H1 (cell line): ENCODE data around the gene DNAJC2. TPM values are rescaled to one million over a fixed set of nuclear protein-coding genes. Genes with fewer than 3 reads are reported as not detected.

Experiments used
- CTCF ChIA-PET: fragments of 300-600 bp; sonication (Branson Sonifier 250); formaldehyde crosslinking; loops from one replicate; lab custom pipeline; 2021; ENCODE audit not compliant: partially characterized antibody; lab: Charles Lee
- POLR2A ChIA-PET: fragments of 300-600 bp; sonication (Branson Sonifier 250); formaldehyde crosslinking; loops from one replicate; lab custom pipeline; 2021; ENCODE audit warnings: inconsistent platforms; ENCODE audit not compliant: partially characterized antibody; lab: Charles Lee
- DNase-seq, 2 experiments: peaks; one replicate each; pipeline versions ENCODE4 v3.0.0 to v3.0.0-alpha.2; 2010 to 2022; ENCODE audit warnings: low spot score in 2 of 2, low read depth in 1 of 2, mixed read lengths in 1 of 2
- FAIRE-seq: peaks from 2 replicates; lab custom pipeline; 2011; peaks lifted over from hg19 to GRCh38; lab: Jason Lieb, UNC
- H2AFZ ChIP-seq: 2 replicates; pipeline ENCODE4 v1.8.1; 2012; ENCODE audit warnings: low read length, inconsistent platforms
- H2AK5ac ChIP-seq: 2 replicates; pipeline ENCODE4 v1.6.1; 2013; ENCODE audit warnings: low read depth, low read length
- H2BK120ac ChIP-seq: replicated peaks from 2 replicates; pipeline ENCODE3; 2013; ENCODE audit warnings: low read depth, low read length, inconsistent platforms
- H2BK12ac ChIP-seq: 2 replicates; pipeline ENCODE4 v1.6.1; 2013; ENCODE audit warnings: low read depth, low read length
- H2BK15ac ChIP-seq: 2 replicates; pipeline ENCODE4 v1.6.1; 2013; ENCODE audit warnings: low read length
- H2BK20ac ChIP-seq: 2 replicates; pipeline ENCODE4 v1.6.1; 2013; ENCODE audit warnings: low read length
- H2BK5ac ChIP-seq: 2 replicates; pipeline ENCODE4 v1.6.1; 2013; ENCODE audit warnings: low read depth, low read length
- H3K14ac ChIP-seq: 2 replicates; pipeline ENCODE4 v1.6.1; 2013; ENCODE audit warnings: inconsistent platforms; ENCODE audit not compliant: insufficient read length
- H3K18ac ChIP-seq: 2 replicates; pipeline ENCODE4 v1.6.1; 2013; ENCODE audit warnings: low read length; ENCODE audit errors: extremely low read depth
- H3K23ac ChIP-seq: 2 replicates; pipeline ENCODE4 v1.6.1; 2013; ENCODE audit warnings: inconsistent platforms; ENCODE audit not compliant: insufficient read length
- H3K23me2 ChIP-seq: 2 replicates; pipeline ENCODE4 v1.6.1; 2013; ENCODE audit warnings: low read depth, low read length
- H3K27ac ChIP-seq: 2 replicates; pipeline ENCODE4 v1.6.1; 2011; ENCODE audit warnings: low read depth, low read length, inconsistent platforms
- H3K27me3 ChIP-seq, 4 experiments: replicated peaks in 1 of 4; 1 replicate in 1 of 4; 2 replicates in 3 of 4; pipeline versions ENCODE4 v1.6.1 to v1.8.1; 2011 to 2013; ENCODE audit warnings: low read length in 3 of 4, mild to moderate bottlenecking in 3 of 4, inconsistent platforms in 2 of 4, mixed read lengths in 2 of 4, moderate library complexity in 1 of 4; ENCODE audit not compliant: control insufficient read depth in 3 of 4, insufficient read depth in 3 of 4; ENCODE audit errors: extremely low read depth in 1 of 4
- H3K36me3 ChIP-seq, 4 experiments: 2 replicates each; pipeline versions ENCODE4 v1.6.1 to v1.8.1; 2011 to 2013; ENCODE audit warnings: mild to moderate bottlenecking in 4 of 4, low read length in 3 of 4, moderate library complexity in 2 of 4, control low read depth in 1 of 4, inconsistent platforms in 1 of 4; ENCODE audit not compliant: insufficient read depth in 4 of 4, control insufficient read depth in 2 of 4
- H3K4ac ChIP-seq: replicated peaks from 2 replicates; pipeline ENCODE3; 2013; ENCODE audit warnings: low read length, low read depth, mixed read lengths, inconsistent platforms; ENCODE audit not compliant: insufficient read length
- H3K4me1 ChIP-seq, 4 experiments: replicated peaks in 1 of 4; 1 replicate in 1 of 4; 2 replicates in 3 of 4; pipeline versions ENCODE4 v1.6.1 to v1.8.1; 2011 to 2013; ENCODE audit warnings: low read length in 3 of 4, inconsistent platforms in 2 of 4, mixed read lengths in 1 of 4; ENCODE audit not compliant: insufficient read depth in 4 of 4, control insufficient read depth in 3 of 4
- H3K4me2 ChIP-seq, 2 experiments: 2 replicates each; pipeline versions ENCODE4 v1.6.1 to v1.8.1; 2011 to 2013; ENCODE audit warnings: low read depth in 2 of 2, low read length in 2 of 2, control low read depth in 1 of 2, inconsistent platforms in 1 of 2, mild to moderate bottlenecking in 1 of 2; ENCODE audit not compliant: insufficient read depth in 1 of 2
- H3K4me3 ChIP-seq, 4 experiments: fragments of 200-600, 300-600 bp in 1 of 4; sonication (generic), shearing (Covaris generic), sonication (Bioruptor Twin) in 1 of 4; 2 replicates each; pipeline versions ENCODE4 v1.5.1 to v1.8.1; 2011 to 2016; ENCODE audit warnings: low read length in 4 of 4, low read depth in 3 of 4, control low read depth in 2 of 4, inconsistent platforms in 2 of 4, mild to moderate bottlenecking in 2 of 4, mixed read lengths in 1 of 4, moderate library complexity in 1 of 4; ENCODE audit not compliant: insufficient read depth in 2 of 4; ENCODE audit errors: extremely low read depth in 1 of 4
- H3K56ac ChIP-seq: replicated peaks from 2 replicates; pipeline ENCODE3; 2013; ENCODE audit warnings: low read depth, mild to moderate bottlenecking, mixed read lengths, low read length, inconsistent platforms; ENCODE audit not compliant: insufficient read length
- H3K79me1 ChIP-seq: 2 replicates; pipeline ENCODE4 v1.6.1; 2013; ENCODE audit warnings: low read depth, low read length, control low read depth
- H3K79me2 ChIP-seq, 2 experiments: 2 replicates each; pipeline versions ENCODE4 v1.6.1 to v1.8.1; 2012 to 2013; ENCODE audit warnings: low read length in 2 of 2, mild to moderate bottlenecking in 2 of 2, inconsistent platforms in 1 of 2; ENCODE audit not compliant: insufficient read depth in 2 of 2, control insufficient read depth in 1 of 2
- H3K9ac ChIP-seq, 4 experiments: replicated peaks in 1 of 4; 1 replicate in 1 of 4; 2 replicates in 3 of 4; pipeline versions ENCODE4 v1.6.1 to v1.8.1; 2011 to 2013; ENCODE audit warnings: low read depth in 3 of 4, low read length in 3 of 4, control low read depth in 2 of 4, mild to moderate bottlenecking in 2 of 4, moderate library complexity in 2 of 4, inconsistent platforms in 1 of 4; ENCODE audit errors: extremely low read depth in 1 of 4
- H3K9me3 ChIP-seq, 2 experiments: 2 replicates each; pipeline versions ENCODE4 v1.6.1 to v1.8.1; 2012 to 2013; ENCODE audit warnings: mild to moderate bottlenecking in 2 of 2, moderate library complexity in 2 of 2, control low read depth in 1 of 2, inconsistent platforms in 1 of 2, low read depth in 1 of 2, low read length in 1 of 2, mixed read lengths in 1 of 2; ENCODE audit not compliant: insufficient read depth in 2 of 2
- H4K20me1 ChIP-seq, 2 experiments: replicated peaks in 1 of 2; 2 replicates each; pipeline versions ENCODE3 to v1.8.1; 2011 to 2013; ENCODE audit warnings: inconsistent platforms in 2 of 2, low read length in 2 of 2, mild to moderate bottlenecking in 1 of 2; ENCODE audit not compliant: insufficient read depth in 2 of 2, control insufficient read depth in 1 of 2
- H4K5ac ChIP-seq: 2 replicates; pipeline ENCODE4 v1.6.1; 2013; ENCODE audit warnings: low read length, low read depth, mixed read lengths, inconsistent platforms; ENCODE audit not compliant: insufficient read length
- H4K8ac ChIP-seq: 2 replicates; pipeline ENCODE4 v1.8.0; 2013; ENCODE audit warnings: mild to moderate bottlenecking, moderate library complexity, low read length, inconsistent platforms; ENCODE audit not compliant: insufficient read depth; ENCODE audit errors: extremely low read depth
- H4K91ac ChIP-seq: replicated peaks from 2 replicates; pipeline ENCODE3; 2013; ENCODE audit warnings: low read length, mixed read lengths, inconsistent platforms; ENCODE audit not compliant: insufficient read length
- ATF3 ChIP-seq: IDR thresholded peaks from 2 replicates; pipeline ENCODE4 v1.6.1; 2011; ENCODE audit warnings: low read depth, mild to moderate bottlenecking, low read length; ENCODE audit not compliant: insufficient read depth
- BACH1 ChIP-seq: IDR thresholded peaks from 2 replicates; pipeline ENCODE4 v1.6.1; 2012; ENCODE audit warnings: low read length, improper control_type of control experiment
- CHD1 ChIP-seq: IDR thresholded peaks from 2 replicates; pipeline ENCODE4 v1.6.1; 2012; ENCODE audit warnings: low read depth, low read length, improper control_type of control experiment
- EP300 ChIP-seq, 2 experiments: IDR thresholded peaks; 1 replicate in 1 of 2; 2 replicates in 1 of 2; pipeline ENCODE4 v1.6.1; 2011 to 2012; ENCODE audit warnings: low read depth in 2 of 2, low read length in 2 of 2, mild to moderate bottlenecking in 2 of 2, borderline replicate concordance in 1 of 2, inconsistent platforms in 1 of 2, moderate library complexity in 1 of 2
- GTF2F1 ChIP-seq: IDR thresholded peaks from 2 replicates; pipeline ENCODE4 v1.6.1; 2012; ENCODE audit warnings: low read depth, low read length, improper control_type of control experiment, borderline replicate concordance
- NANOG ChIP-seq: IDR thresholded peaks from 2 replicates; pipeline ENCODE4 v1.6.1; 2011; ENCODE audit warnings: low read length, low read depth, mild to moderate bottlenecking, inconsistent platforms; ENCODE audit not compliant: insufficient read depth, poor library complexity, severe bottlenecking
- RNF2 ChIP-seq: fragments of 200-900, 300-1000 bp; sonication (generic); IDR thresholded peaks from 2 replicates; pipeline ENCODE4 v1.7.1; 2016; ENCODE audit warnings: borderline replicate concordance, low read depth, mild to moderate bottlenecking, antibody characterized with exemption, low read length; ENCODE audit not compliant: poor library complexity, severe bottlenecking; ENCODE audit errors: missing control alignments
- SUZ12 ChIP-seq: fragments of 200-600 bp; sonication (generic); IDR thresholded peaks from 2 replicates; pipeline ENCODE4 v1.6.1; 2012; ENCODE audit warnings: mild to moderate bottlenecking, inconsistent platforms, low read length, moderate library complexity, mixed read lengths
- TCF12 ChIP-seq: IDR thresholded peaks from 2 replicates; pipeline ENCODE4 v1.6.1; 2011; ENCODE audit warnings: low read depth, mild to moderate bottlenecking, low read length
- TEAD4 ChIP-seq: IDR thresholded peaks from 2 replicates; pipeline ENCODE4 v1.6.1; 2012; ENCODE audit warnings: low read depth, low read length, inconsistent platforms, mixed read lengths
- WGBS, 2 experiments: shearing (Covaris generic) in 1 of 2; methylation state at CpG; one replicate each; pipeline versions ENCODE4 v1.1.6 to v1.1.7; 2013 to 2015; ENCODE audit warnings: low lambda C conversion rate in 2 of 2, mixed read lengths in 2 of 2, inconsistent platforms in 1 of 2, low coverage in 1 of 2, missing lambda C conversion rate in 1 of 2; ENCODE audit not compliant: insufficient replicate concordance in 2 of 2, insufficient coverage in 1 of 2, insufficient read length in 1 of 2; ENCODE audit errors: extremely low coverage in 1 of 2, missing lambda C conversion rate in 1 of 2; 5-methylcytosine and 5-hydroxymethylcytosine counted together
- polyA plus RNA-seq, 7 experiments: library from polyadenylated mRNA; depleted of rRNA in 3 of 7; stranded (reverse) in 5 of 7; unstranded in 2 of 7; fragments of >200 nt in 5 of 7; fragments of 200-250 nt in 2 of 7; gene quantifications; 1 replicate in 5 of 7; 2 replicates in 1 of 7; 4 replicates in 1 of 7; pipeline versions ENCODE4 v1.2.1 to v1.2.3, GENCODE V29; 2011 to 2013; ENCODE audit warnings: missing spikeins in 2 of 7, mixed read lengths in 2 of 7
- total RNA-seq: library from RNA; stranded (reverse); fragmentation: NEBNext Ultra II Directional; extraction: Animal tissue kit (Norgen Biotek cat#: 25700); gene quantifications from 2 replicates; pipeline ENCODE4 v1.2.1, GENCODE V29; 2021

DNAJC2 gene
- total and polyA plus RNA-seq, 2 of the 8 experiments (the other 6 are each of a cell fraction or from before 2014, with no cell fraction given): 9.8 to 42.2 TPM

DNA sequence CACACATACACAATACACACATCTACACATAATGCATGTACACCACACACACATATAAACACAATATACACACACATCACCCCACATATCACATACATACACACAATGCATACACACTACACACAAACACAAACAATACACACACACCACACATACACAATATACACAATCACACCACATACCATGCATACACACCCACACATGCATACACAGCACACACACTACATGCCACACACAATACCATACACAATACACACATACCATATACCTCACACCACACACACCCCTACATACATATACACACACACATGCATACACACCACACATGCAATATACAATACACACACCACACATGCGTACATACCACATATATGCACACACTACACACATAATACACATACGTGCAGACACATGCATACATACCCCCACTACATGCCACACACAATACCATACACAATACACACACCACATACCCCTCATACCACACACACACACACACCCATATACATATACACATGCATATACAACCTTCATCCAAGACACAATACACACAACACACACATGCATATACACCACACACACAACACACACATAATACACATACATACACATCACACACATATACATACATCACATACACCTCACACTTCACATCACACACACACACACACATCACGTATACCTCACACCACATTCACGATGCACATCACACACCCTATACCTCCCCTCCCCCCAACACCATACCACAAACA lies 36.9 kb upstream of the DNAJC2 start:
- H3K4me2 ChIP-seq: no peak overlapping the region
- CTCF ChIA-PET: no interaction called here
- H2AFZ ChIP-seq: no peak overlapping the region
- no peak for DNase-seq
- H2BK120ac ChIP-seq: no peak overlapping the region
- H3K4me3 ChIP-seq: no peak overlapping the region
- TF ChIP-seq NANOG (no peak), RNF2 (no peak), GTF2F1 (no peak), SUZ12 (no peak), EP300 (IDR thresholded peaks at IDR 0.05; ENCODE audit: borderline replicate concordance in 1 of 2, low read depth in 2 of 2, low read length in 2 of 2) (no peak), TCF12 (no peak), ATF3 (no peak), TEAD4 (no peak), BACH1 (no peak), CHD1 (no peak)
- peaks cover 5% of the 10 kb centered on the region; the same call in 1 of the 2 replicates for H3K79me1 ChIP-seq
- no peak overlapping the region for H3K9ac ChIP-seq
- H2AK5ac ChIP-seq: no peak overlapping the region
- H3K14ac ChIP-seq: no peak overlapping the region
- no peaks in the 10 kb centered on the region for H3K27me3 ChIP-seq
- H2BK5ac ChIP-seq: no peak overlapping the region
- H4K8ac ChIP-seq: no peak overlapping the region
- H4K91ac ChIP-seq: no peak overlapping the region
- no peak for FAIRE-seq
- no peak overlapping the region for H2BK15ac ChIP-seq
- no peaks in the 10 kb centered on the region for H3K79me2 ChIP-seq
- POLR2A ChIA-PET: no interaction called here
- WGBS, 2 experiments: 85 to 100% methylated on average over 2 to 4 of the region's 4 CpGs
- peak overlapping the region; percentile 77 for H3K56ac ChIP-seq
- no peaks in the 10 kb centered on the region for H3K4me1 ChIP-seq
- peaks cover 0 to 6% of the 10 kb centered on the region in 2 experiments; a peak in 1 of 4 replicates for H3K9me3 ChIP-seq
- H3K23ac ChIP-seq: no peak overlapping the region
- no peak overlapping the region for H2BK20ac ChIP-seq
- H2BK12ac ChIP-seq: no peak overlapping the region
- no peak overlapping the region for H3K27ac ChIP-seq
- no peak overlapping the region for H3K18ac ChIP-seq
- peaks cover 3 to 13% of the 10 kb centered on the region in 2 experiments for H4K20me1 ChIP-seq
- H4K5ac ChIP-seq: no peak overlapping the region
- no peaks in the 10 kb centered on the region; a peak in 1 of 8 replicates for H3K36me3 ChIP-seq
- H3K23me2 ChIP-seq: peaks cover 14% of the 10 kb centered on the region
- H3K4ac ChIP-seq: no peak overlapping the region
